ENCODE measurements around the gene TGFB2.

Gene TGFB2

DNA sequence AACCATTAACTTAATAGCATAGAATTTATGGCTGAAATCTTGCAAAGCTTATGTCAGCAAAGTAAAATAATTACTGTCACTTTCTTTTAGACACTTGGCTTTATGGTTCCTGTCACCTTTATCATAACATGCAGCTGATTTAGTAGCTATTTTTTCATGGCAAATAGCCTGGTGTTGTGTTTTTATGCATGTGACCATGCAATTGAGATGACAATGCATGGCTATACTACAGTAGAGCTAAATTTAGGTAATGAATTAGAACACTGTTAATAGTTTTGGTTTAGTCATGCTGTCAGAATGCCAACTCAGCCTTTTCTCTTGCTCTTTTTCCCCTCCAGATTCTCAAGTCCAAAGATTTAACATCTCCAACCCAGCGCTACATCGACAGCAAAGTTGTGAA is 88.6 kb downstream of the TGFB2 start:
- Histone ChIP-seq H3K4me3 (ENCODE audit: severe bottlenecking) (no peak overlapping the region), H3K4me1 (ENCODE audit: insufficient read depth, poor library complexity, severe bottlenecking) (no peaks in the 10 kb centered on the region)
- TF ChIP-seq, protein P1, sequence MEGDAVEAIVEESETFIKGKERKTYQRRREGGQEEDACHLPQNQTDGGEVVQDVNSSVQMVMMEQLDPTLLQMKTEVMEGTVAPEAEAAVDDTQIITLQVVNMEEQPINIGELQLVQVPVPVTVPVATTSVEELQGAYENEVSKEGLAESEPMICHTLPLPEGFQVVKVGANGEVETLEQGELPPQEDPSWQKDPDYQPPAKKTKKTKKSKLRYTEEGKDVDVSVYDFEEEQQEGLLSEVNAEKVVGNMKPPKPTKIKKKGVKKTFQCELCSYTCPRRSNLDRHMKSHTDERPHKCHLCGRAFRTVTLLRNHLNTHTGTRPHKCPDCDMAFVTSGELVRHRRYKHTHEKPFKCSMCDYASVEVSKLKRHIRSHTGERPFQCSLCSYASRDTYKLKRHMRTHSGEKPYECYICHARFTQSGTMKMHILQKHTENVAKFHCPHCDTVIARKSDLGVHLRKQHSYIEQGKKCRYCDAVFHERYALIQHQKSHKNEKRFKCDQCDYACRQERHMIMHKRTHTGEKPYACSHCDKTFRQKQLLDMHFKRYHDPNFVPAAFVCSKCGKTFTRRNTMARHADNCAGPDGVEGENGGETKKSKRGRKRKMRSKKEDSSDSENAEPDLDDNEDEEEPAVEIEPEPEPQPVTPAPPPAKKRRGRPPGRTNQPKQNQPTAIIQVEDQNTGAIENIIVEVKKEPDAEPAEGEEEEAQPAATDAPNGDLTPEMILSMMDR (IDR thresholded peaks at IDR 0.05; ENCODE audit: poor library complexity, severe bottlenecking) = no peak

DNA sequence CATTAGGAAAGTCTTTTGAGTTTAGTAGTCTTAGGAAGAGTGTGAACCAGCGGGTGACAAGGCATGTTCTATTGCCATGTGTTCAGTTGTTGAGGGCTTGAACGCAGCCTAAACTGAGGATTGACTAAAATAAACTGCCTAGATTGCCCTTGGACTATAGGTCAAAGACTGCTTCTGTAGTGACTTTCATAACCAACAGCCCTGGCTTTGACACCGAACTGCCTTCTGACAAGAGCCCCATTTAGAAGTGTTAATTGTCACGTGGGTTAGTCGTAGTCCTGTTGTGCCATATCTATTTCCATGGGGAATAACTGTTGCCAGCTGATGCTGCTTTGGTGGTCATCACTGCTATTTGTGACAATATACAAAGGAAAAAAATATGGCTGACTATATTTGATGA is 90.4 kb downstream of the TGFB2 start:
- H3K27me3 ChIP-seq (ENCODE audit: insufficient read depth, poor library complexity, severe bottlenecking) = no peaks in the 10 kb centered on the region
- H3K4me1 ChIP-seq (ENCODE audit: insufficient read depth, poor library complexity, severe bottlenecking) = no peaks in the 10 kb centered on the region
- TF ChIP-seq, protein P1 (IDR thresholded peaks at IDR 0.05; ENCODE audit: poor library complexity, severe bottlenecking) = no peak
- DNase-seq (ENCODE audit: low spot score) (no peak), ATAC-seq (ENCODE audit: low read depth) (no peak)
- no peak overlapping the region for H3K27ac ChIP-seq (ENCODE audit: poor library complexity, severe bottlenecking)
- no peaks in the 10 kb centered on the region for H3K36me3 ChIP-seq (ENCODE audit: low read depth)
- no peak overlapping the region for H3K4me3 ChIP-seq (ENCODE audit: severe bottlenecking)
- no peaks in the 10 kb centered on the region for H3K9me3 ChIP-seq (ENCODE audit: severe bottlenecking)

More for the DNA sequence above, 88.6 kb downstream of the TGFB2 start:
- DNase-seq (ENCODE audit: low spot score) = no peak
- Histone ChIP-seq H3K27ac (ENCODE audit: poor library complexity, severe bottlenecking) (no peak overlapping the region), H3K9me3 (ENCODE audit: severe bottlenecking) (no peaks in the 10 kb centered on the region), H3K27me3 (ENCODE audit: insufficient read depth, poor library complexity, severe bottlenecking) (no peaks in the 10 kb centered on the region), H3K36me3 (ENCODE audit: low read depth) (no peaks in the 10 kb centered on the region)
- ATAC-seq (ENCODE audit: low read depth) = no peak

DNA sequence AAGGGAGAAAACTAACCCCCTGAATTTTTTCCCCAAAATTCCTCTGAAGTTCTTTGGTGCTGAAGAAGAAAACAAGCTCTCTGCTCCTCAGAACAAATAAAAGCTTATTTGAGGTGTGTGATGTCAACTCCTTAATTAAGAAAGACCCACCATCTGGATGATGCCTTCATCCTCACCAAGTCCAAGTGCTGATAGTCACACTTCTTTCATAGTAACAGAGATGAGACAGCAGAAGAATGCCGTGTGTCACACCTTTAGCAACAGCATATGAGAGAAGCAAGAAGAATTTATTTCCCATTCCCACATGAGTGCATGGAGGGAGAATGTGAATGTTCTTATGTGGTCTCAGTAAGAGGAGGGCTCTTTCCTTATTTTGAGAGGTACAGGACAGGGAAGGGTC is 91.2 kb downstream of the TGFB2 start:
- no peak for DNase-seq (ENCODE audit: low spot score)
- ATAC-seq (ENCODE audit: low read depth) = no peak
- Histone ChIP-seq H3K36me3 (ENCODE audit: low read depth) (no peaks in the 10 kb centered on the region), H3K9me3 (ENCODE audit: severe bottlenecking) (no peaks in the 10 kb centered on the region), H3K27ac (ENCODE audit: poor library complexity, severe bottlenecking) (no peak overlapping the region), H3K4me1 (ENCODE audit: insufficient read depth, poor library complexity, severe bottlenecking) (no peaks in the 10 kb centered on the region), H3K4me3 (ENCODE audit: severe bottlenecking) (no peak overlapping the region), H3K27me3 (ENCODE audit: insufficient read depth, poor library complexity, severe bottlenecking) (no peaks in the 10 kb centered on the region)
- TF ChIP-seq, protein P1 (IDR thresholded peaks at IDR 0.05; ENCODE audit: poor library complexity, severe bottlenecking) = no peak

DNA sequence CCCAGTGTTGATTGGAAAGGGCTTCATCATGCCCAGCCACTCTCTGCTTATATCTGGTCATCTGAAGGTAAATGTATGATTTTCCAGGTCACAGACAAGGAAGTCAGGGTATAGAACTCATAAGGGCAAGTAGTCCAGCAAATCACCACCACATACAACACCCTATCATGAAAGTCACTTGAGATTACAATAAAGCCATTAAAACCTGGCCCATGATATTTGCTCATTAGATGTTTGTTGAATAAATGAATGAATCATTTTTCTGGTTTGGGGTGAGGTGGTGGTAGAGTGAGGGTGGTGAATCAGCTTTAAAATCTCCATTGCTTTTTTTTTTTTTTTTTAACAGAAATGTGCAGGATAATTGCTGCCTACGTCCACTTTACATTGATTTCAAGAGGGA is 91.9 kb downstream of the TGFB2 start:
- H3K27ac ChIP-seq (ENCODE audit: poor library complexity, severe bottlenecking) = no peak overlapping the region
- ATAC-seq (ENCODE audit: low read depth) (no peak), DNase-seq (ENCODE audit: low spot score) (no peak)
- H3K36me3 ChIP-seq (ENCODE audit: low read depth) = no peaks in the 10 kb centered on the region
- no peak overlapping the region for H3K4me3 ChIP-seq (ENCODE audit: severe bottlenecking)
- no peaks in the 10 kb centered on the region for H3K4me1 ChIP-seq (ENCODE audit: insufficient read depth, poor library complexity, severe bottlenecking)
- H3K9me3 ChIP-seq (ENCODE audit: severe bottlenecking) = no peaks in the 10 kb centered on the region
- H3K27me3 ChIP-seq (ENCODE audit: insufficient read depth, poor library complexity, severe bottlenecking) = no peaks in the 10 kb centered on the region
- TF ChIP-seq, protein P1 (IDR thresholded peaks at IDR 0.05; ENCODE audit: poor library complexity, severe bottlenecking) = no peak

DNA sequence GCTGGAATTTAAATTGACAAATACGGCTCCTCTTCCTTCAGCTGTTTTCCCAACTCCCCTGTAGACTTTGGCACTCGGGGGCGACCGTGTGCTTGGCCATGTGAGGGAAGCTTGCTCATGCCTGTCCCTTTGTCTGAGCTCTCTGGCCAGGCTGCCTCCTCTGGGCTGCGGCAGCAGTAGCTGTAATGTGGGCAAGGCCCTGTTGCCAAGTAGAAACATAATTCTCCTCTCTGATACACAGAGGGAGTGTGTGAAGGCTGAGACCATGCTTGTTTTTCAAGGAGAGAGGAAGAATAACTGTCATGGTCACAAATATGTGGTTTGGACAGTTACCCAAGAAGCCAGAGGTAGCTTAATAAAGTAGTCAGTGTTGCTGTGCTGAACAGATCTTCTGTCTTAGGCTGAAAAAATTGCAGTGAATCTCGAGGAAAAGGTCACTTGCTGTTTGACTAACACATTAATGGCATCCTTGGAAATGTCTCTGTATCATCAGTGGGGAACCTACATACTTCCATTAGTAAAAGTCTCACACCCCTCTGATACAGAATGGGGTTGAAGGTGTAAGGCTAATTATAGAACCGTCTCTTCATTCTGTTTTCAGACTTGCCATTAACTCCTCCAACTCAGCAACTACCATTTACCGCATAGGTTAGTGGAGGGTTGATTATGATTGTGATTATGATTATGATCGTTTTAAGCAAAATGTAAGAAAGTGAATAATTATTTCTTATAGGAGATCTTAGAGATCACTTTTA is 94.6 kb downstream of the TGFB2 start:
- ATAC-seq (ENCODE audit: low read depth) (no peak), DNase-seq (ENCODE audit: low spot score) (no peak)
- H3K27me3 ChIP-seq (ENCODE audit: insufficient read depth, poor library complexity, severe bottlenecking) = no peaks in the 10 kb centered on the region
- no peak overlapping the region for H3K27ac ChIP-seq (ENCODE audit: poor library complexity, severe bottlenecking)
- no peak overlapping the region for H3K4me3 ChIP-seq (ENCODE audit: severe bottlenecking)
- no peaks in the 10 kb centered on the region for H3K4me1 ChIP-seq (ENCODE audit: insufficient read depth, poor library complexity, severe bottlenecking)
- H3K9me3 ChIP-seq (ENCODE audit: severe bottlenecking) = no peaks in the 10 kb centered on the region
- TF ChIP-seq, protein P1 (IDR thresholded peaks at IDR 0.05; ENCODE audit: poor library complexity, severe bottlenecking) = no peak
- H3K36me3 ChIP-seq (ENCODE audit: low read depth) = no peaks in the 10 kb centered on the region
